Urinary bladder (tissue), 4 donors: ENCODE measurements around the gene ACLY. TPM values are rescaled to one million over a fixed set of nuclear protein-coding genes. Genes with fewer than 3 reads are reported as not detected.

Source experiments
- DNase-seq: peaks from one replicate; pipeline ENCODE4 v3.0.0-alpha.2; 2015; ENCODE audit errors: extremely low spot score
- H3K27ac ChIP-seq: one replicate; pipeline ENCODE4 v1.5.1; 2013; ENCODE audit warnings: low read depth, mild to moderate bottlenecking, moderate library complexity
- H3K36me3 ChIP-seq: one replicate; pipeline ENCODE4 v1.6.1; 2013; ENCODE audit warnings: mild to moderate bottlenecking, moderate library complexity; ENCODE audit not compliant: insufficient read depth
- H3K4me1 ChIP-seq: one replicate; pipeline ENCODE4 v1.6.1; 2013; ENCODE audit warnings: mild to moderate bottlenecking, moderate library complexity; ENCODE audit not compliant: insufficient read depth
- H3K4me3 ChIP-seq: one replicate; pipeline ENCODE4 v1.5.1; 2013; ENCODE audit warnings: low read depth, low read length
- WGBS: extraction: QIAGEN DNeasy Blood & Tissue Kit; methylation state at CpG from one replicate; pipeline ENCODE4 v1.1.7; 2013; 5-methylcytosine and 5-hydroxymethylcytosine counted together
- polyA plus RNA-seq: library from polyadenylated mRNA; stranded (reverse); fragments of 200-250 nt; gene quantifications from one replicate; pipeline ENCODE4 v1.2.3, GENCODE V29; 2013
- total RNA-seq: library from RNA; depleted of rRNA; stranded (reverse); fragments of >200 nt; gene quantifications from one replicate; pipeline ENCODE4 v1.2.3, GENCODE V29; 2014
- donor health status: healthy with polysubstance abuse.
- donor health status: healthy.

Gene ACLY
- total RNA-seq, result 64.1 TPM
- 51.7 TPM for polyA plus RNA-seq

- no peaks in the 10 kb centered on the region for H3K36me3 ChIP-seq
- H3K4me3 ChIP-seq, result peak within 1 kb of the TSS; percentile 90
- H3K4me1 ChIP-seq, result no peaks in the 10 kb centered on the region
- H3K27ac ChIP-seq, result peak within 1 kb of the TSS; percentile 56
- DNase-seq, result peak; percentile 89
- under 1% methylated on average over 80 of the region's 80 CpGs for WGBS
Observed at GRCh38 chr17:41918314-41919164, at the start of gene ACLY. Gene ACLY, minus strand, starts transcription at chr17:41918951. Its CDS starts 5,078 bp downstream, at chr17:41913873.

GRCh38 chr17:41967921-41968578 lies 49.3 kb upstream of the ACLY start:
- H3K36me3 ChIP-seq, result no peaks in the 10 kb centered on the region
- H3K4me3 ChIP-seq, result peak overlapping the region; percentile 90
- WGBS, result 88% methylated on average over 37 of the region's 37 CpGs
- DNase-seq, result no peak
- H3K27ac ChIP-seq, result no peak overlapping the region
- H3K4me1 ChIP-seq, result no peaks in the 10 kb centered on the region

GRCh38 chr17:41967141-41967920 lies 48.6 kb upstream of the ACLY start:
- no peaks in the 10 kb centered on the region for H3K4me1 ChIP-seq
- H3K27ac ChIP-seq, result peak overlapping the region; percentile 76
- peak overlapping the region; percentile 90 for H3K4me3 ChIP-seq
- WGBS, result 18% methylated on average over 39 of the region's 39 CpGs
- no peaks in the 10 kb centered on the region for H3K36me3 ChIP-seq
- no peak for DNase-seq

- no peaks in the 10 kb centered on the region for H3K4me1 ChIP-seq
- peak within 1 kb of the TSS; percentile 77 for H3K27ac ChIP-seq
- no peaks in the 10 kb centered on the region for H3K36me3 ChIP-seq
- WGBS, result under 1% methylated on average over 71 of the region's 71 CpGs
- DNase-seq, result peak; percentile 59
- peak within 1 kb of the TSS; percentile 90 for H3K4me3 ChIP-seq
Observed at GRCh38 chr17:41966463-41967140, 47.9 kb upstream of the ACLY start, which contains the start of gene CNP. Gene CNP, plus strand, starts transcription at chr17:41966795. Its CDS starts 90 bp downstream, at chr17:41966885.

- Histone ChIP-seq H3K36me3 (no peaks in the 10 kb centered on the region), H3K4me1 (no peaks in the 10 kb centered on the region), H3K4me3 (peak overlapping the region; percentile 90), H3K27ac (peak overlapping the region; percentile 77)
- DNase-seq, result no peak
- 8% methylated on average over 18 of the region's 18 CpGs for WGBS
Observed at GRCh38 chr17:41965694-41966462, 47.1 kb upstream of the ACLY start.

GRCh38 chr17:41962768-41963434 lies 44.1 kb upstream of the ACLY start:
- Histone ChIP-seq H3K4me1 (no peaks in the 10 kb centered on the region), H3K4me3 (no peak overlapping the region), H3K27ac (no peak overlapping the region), H3K36me3 (no peaks in the 10 kb centered on the region)
- DNase-seq, result no peak
- WGBS, result 22% methylated on average over 9 of the region's 9 CpGs

- DNase-seq, result no peak
- 84% methylated on average over 5 of the region's 5 CpGs for WGBS
Observed at GRCh38 chr17:41962111-41962510, 43.4 kb upstream of the ACLY start.

GRCh38 chr17:41959336-41960095 lies 40.8 kb upstream of the ACLY start:
- Histone ChIP-seq H3K36me3 (no peaks in the 10 kb centered on the region), H3K4me3 (no peak overlapping the region), H3K27ac (no peak overlapping the region), H3K4me1 (no peaks in the 10 kb centered on the region)
- WGBS, result 47% methylated on average over 17 of the region's 17 CpGs
- no peak for DNase-seq

More at GRCh38 chr17:41962111-41962510, 43.4 kb upstream of the ACLY start:
- no peaks in the 10 kb centered on the region for H3K36me3 ChIP-seq
- H3K27ac ChIP-seq, result no peak overlapping the region
- H3K4me3 ChIP-seq, result no peak overlapping the region
- H3K4me1 ChIP-seq, result no peaks in the 10 kb centered on the region

- DNase-seq, result no peak
- Histone ChIP-seq H3K4me3 (no peak overlapping the region), H3K4me1 (no peaks in the 10 kb centered on the region), H3K36me3 (no peaks in the 10 kb centered on the region), H3K27ac (no peak overlapping the region)
- 66% methylated on average over 2 of the region's 2 CpGs for WGBS
Observed at GRCh38 chr17:41959030-41959335, 40.2 kb upstream of the ACLY start.

- whole genome bisulfite sequencing, result 83% methylated on average over 6 of the region's 6 CpGs
- Histone ChIP-seq H3K4me3 (no peak overlapping the region), H3K36me3 (no peaks in the 10 kb centered on the region), H3K4me1 (no peaks in the 10 kb centered on the region), H3K27ac (no peak overlapping the region)
- no peak for DNase-seq
Observed at GRCh38 chr17:41957869-41958439, 39.2 kb upstream of the ACLY start.

GRCh38 chr17:41957031-41957868 lies 38.5 kb upstream of the ACLY start:
- Histone ChIP-seq H3K4me1 (no peaks in the 10 kb centered on the region), H3K4me3 (no peak overlapping the region), H3K27ac (no peak overlapping the region), H3K36me3 (no peaks in the 10 kb centered on the region)
- no peak for DNase-seq
- WGBS, result 62% methylated on average over 11 of the region's 11 CpGs
